C4-2B (cell line): Measurements from ENCODE around the gene ZFP62.

Source experiments
- ZFX ChIP-seq: fragments of 450-650 bp; IDR thresholded peaks from 2 replicates; pipeline ENCODE4 v1.6.1; 2017
- TF ChIP-seq, protein P1 (sequence below): fragments of 450-650 bp; conservative IDR thresholded peaks from 2 replicates; pipeline ENCODE4 v1.5.1; 2017; ENCODE audit warnings: mild to moderate bottlenecking

DNA sequence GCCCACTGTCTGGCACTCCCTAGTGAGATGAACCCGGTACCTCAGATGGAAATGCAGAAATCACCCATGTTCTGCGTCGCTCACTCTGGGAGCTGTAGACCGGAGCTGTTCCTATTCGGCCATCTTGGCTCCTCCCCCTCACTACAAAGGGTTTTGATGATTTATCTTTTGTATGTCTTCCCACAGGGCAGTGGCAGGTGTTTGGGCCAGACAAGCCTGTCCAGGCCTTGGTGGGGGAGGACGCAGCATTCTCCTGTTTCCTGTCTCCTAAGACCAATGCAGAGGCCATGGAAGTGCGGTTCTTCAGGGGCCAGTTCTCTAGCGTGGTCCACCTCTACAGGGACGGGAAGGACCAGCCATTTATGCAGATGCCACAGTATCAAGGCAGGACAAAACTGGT lies 47.3 kb upstream of the ZFP62 start:
- TF ChIP-seq, protein P1, sequence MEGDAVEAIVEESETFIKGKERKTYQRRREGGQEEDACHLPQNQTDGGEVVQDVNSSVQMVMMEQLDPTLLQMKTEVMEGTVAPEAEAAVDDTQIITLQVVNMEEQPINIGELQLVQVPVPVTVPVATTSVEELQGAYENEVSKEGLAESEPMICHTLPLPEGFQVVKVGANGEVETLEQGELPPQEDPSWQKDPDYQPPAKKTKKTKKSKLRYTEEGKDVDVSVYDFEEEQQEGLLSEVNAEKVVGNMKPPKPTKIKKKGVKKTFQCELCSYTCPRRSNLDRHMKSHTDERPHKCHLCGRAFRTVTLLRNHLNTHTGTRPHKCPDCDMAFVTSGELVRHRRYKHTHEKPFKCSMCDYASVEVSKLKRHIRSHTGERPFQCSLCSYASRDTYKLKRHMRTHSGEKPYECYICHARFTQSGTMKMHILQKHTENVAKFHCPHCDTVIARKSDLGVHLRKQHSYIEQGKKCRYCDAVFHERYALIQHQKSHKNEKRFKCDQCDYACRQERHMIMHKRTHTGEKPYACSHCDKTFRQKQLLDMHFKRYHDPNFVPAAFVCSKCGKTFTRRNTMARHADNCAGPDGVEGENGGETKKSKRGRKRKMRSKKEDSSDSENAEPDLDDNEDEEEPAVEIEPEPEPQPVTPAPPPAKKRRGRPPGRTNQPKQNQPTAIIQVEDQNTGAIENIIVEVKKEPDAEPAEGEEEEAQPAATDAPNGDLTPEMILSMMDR = no peak
- TF ChIP-seq ZFX = no peak
